Esophagus muscularis mucosa (tissue), 3 donors: Measurements from ENCODE around the gene NKAIN2.

Source experiments
- EP300 ChIP-seq: sonication (generic); formaldehyde crosslinking; IDR thresholded peaks from one replicate; pipeline ENCODE4 v1.6.1; 2017; ENCODE audit warnings: antibody characterized with exemption
- TF ChIP-seq, protein P1 (sequence below), 3 experiments: fragments of 200-600 bp in 2 of 3; fragments of 450-650 bp in 1 of 3; sonication (generic) in 2 of 3; IDR thresholded peaks; one replicate each; pipeline ENCODE4 v1.5.1; 2017 to 2019; ENCODE audit warnings: antibody characterized with exemption in 3 of 3, mild to moderate bottlenecking in 2 of 3, moderate library complexity in 1 of 3

DNA sequence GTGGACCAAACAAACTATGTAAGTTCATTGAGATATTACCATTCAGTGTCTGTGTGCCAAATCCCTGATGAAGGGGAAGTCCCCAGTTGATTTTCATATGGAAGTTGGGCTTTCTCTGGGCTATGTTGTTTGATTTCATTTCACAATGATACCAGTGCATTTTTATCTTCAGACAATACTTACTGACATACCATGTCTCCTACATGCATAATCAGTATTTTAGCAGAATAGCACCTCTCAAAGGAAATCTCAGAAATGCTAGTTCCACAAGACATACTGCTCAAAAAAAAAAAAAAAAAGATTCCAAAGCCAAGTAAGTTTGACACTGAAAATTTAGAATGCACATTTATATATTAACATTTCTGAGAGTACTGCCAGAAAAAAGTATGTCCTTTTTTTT, 989.7 kb downstream of the NKAIN2 start:
- TF ChIP-seq, protein P1, sequence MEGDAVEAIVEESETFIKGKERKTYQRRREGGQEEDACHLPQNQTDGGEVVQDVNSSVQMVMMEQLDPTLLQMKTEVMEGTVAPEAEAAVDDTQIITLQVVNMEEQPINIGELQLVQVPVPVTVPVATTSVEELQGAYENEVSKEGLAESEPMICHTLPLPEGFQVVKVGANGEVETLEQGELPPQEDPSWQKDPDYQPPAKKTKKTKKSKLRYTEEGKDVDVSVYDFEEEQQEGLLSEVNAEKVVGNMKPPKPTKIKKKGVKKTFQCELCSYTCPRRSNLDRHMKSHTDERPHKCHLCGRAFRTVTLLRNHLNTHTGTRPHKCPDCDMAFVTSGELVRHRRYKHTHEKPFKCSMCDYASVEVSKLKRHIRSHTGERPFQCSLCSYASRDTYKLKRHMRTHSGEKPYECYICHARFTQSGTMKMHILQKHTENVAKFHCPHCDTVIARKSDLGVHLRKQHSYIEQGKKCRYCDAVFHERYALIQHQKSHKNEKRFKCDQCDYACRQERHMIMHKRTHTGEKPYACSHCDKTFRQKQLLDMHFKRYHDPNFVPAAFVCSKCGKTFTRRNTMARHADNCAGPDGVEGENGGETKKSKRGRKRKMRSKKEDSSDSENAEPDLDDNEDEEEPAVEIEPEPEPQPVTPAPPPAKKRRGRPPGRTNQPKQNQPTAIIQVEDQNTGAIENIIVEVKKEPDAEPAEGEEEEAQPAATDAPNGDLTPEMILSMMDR (IDR thresholded peaks at IDR 0.05) = no peak
- TF ChIP-seq EP300 = no peak
